K562 (cell line): ENCODE data around the gene IFT172. TPM values are rescaled to one million over a fixed set of nuclear protein-coding genes. Genes with fewer than 3 reads are reported as not detected.
A peak's percentile ranks its signal among the peaks of the same experiment; 100 is the strongest.

ENCODE experiments used
- ATAC-seq: fragments of 200-7000 bp; cut with Tn5 transposase; 3 replicates; pipeline ENCODE4 v1.9.1; 2020; ENCODE audit warnings: moderate library complexity
- BruUV-seq: library from RNA; stranded (reverse); fragments of 400-500 nt; replicated peaks from 2 replicates; lab custom pipeline; 2021; lab: Mats Ljungman, UMichigan
- CTCF ChIA-PET: fragments of 300-600 bp; formaldehyde crosslinking; extraction: SDS; loops from one replicate; lab custom pipeline; 2021; ENCODE audit warnings: low intra/inter-chr PET ratio; lab: Yijun Ruan, JAX
- POLR2A ChIA-PET: fragments of 300-600, 350-650 bp; sonication (Branson Sonifier 250); formaldehyde crosslinking; extraction: SDS; loops from one replicate; lab custom pipeline; 2021; ENCODE audit warnings: antibody characterized with exemption, inconsistent platforms; lab: Yijun Ruan, JAX
- DNase-seq, 4 experiments: peaks; one replicate each; pipeline versions ENCODE4 v3.0.0 to v3.0.0-alpha.2; 2011 to 2018; ENCODE audit warnings: low spot score in 3 of 4, mixed read lengths in 3 of 4; ENCODE audit errors: extremely low read depth in 1 of 4
- FAIRE-seq: peaks from 2 replicates; lab custom pipeline; 2011; peaks lifted over from hg19 to GRCh38; lab: Jason Lieb, UNC
- H2AFZ ChIP-seq: 2 replicates; pipeline ENCODE4 v1.6.0; 2011; ENCODE audit warnings: low read depth, low read length, control low read depth, inconsistent platforms
- H3K27ac ChIP-seq: fragments of 200-600 bp; 3 replicates; pipeline ENCODE4 v1.8.0; 2011; ENCODE audit warnings: low read depth, mild to moderate bottlenecking, control low read depth, inconsistent platforms, low read length, moderate library complexity, mixed read lengths; ENCODE audit errors: extremely low read depth
- H3K27me3 ChIP-seq, 2 experiments: fragments of 300-600 bp in 1 of 2; 2 replicates in 1 of 2; 3 replicates in 1 of 2; pipeline versions ENCODE4 v1.6.0 to v1.8.0; 2011; ENCODE audit warnings: inconsistent platforms in 2 of 2, low read length in 2 of 2, mild to moderate bottlenecking in 1 of 2, mixed read lengths in 1 of 2, moderate library complexity in 1 of 2; ENCODE audit not compliant: control insufficient read depth in 2 of 2, insufficient read depth in 2 of 2
- H3K36me3 ChIP-seq: fragments of 300-600 bp; 3 replicates; pipeline ENCODE4 v1.8.0; 2011; ENCODE audit warnings: mild to moderate bottlenecking, low read length, inconsistent platforms; ENCODE audit not compliant: control insufficient read depth, insufficient read depth
- H3K4me1 ChIP-seq, 2 experiments: fragments of 200-600 bp in 1 of 2; replicated peaks in 1 of 2; 2 replicates in 1 of 2; 3 replicates in 1 of 2; pipeline versions ENCODE4 v1.5.1 to v1.8.0; 2011; ENCODE audit warnings: inconsistent platforms in 2 of 2, low read length in 2 of 2, mild to moderate bottlenecking in 1 of 2, mixed read lengths in 1 of 2, moderate library complexity in 1 of 2; ENCODE audit not compliant: control insufficient read depth in 2 of 2, insufficient read depth in 2 of 2
- H3K4me2 ChIP-seq: 2 replicates; pipeline ENCODE4 v1.6.1; 2011; ENCODE audit warnings: low read length, control low read depth, inconsistent platforms, mixed read lengths; ENCODE audit not compliant: insufficient read depth
- H3K4me3 ChIP-seq: fragments of 200-600 bp; sonication (generic), shearing (Covaris generic); 2 replicates; pipeline ENCODE4 v1.5.1; 2016; ENCODE audit warnings: control low read depth, inconsistent platforms
- H3K79me2 ChIP-seq: fragments of 200-600 bp; 3 replicates; pipeline ENCODE4 v1.8.0; 2011; ENCODE audit warnings: low read length, inconsistent platforms; ENCODE audit not compliant: control insufficient read depth, insufficient read depth
- H3K9ac ChIP-seq, 2 experiments: 2 replicates each; pipeline versions ENCODE4 v1.6.0 to v1.6.1; 2011; ENCODE audit warnings: low read depth in 2 of 2, low read length in 2 of 2, control low read depth in 1 of 2, inconsistent platforms in 1 of 2, mild to moderate bottlenecking in 1 of 2, mixed read lengths in 1 of 2; ENCODE audit not compliant: insufficient read depth in 1 of 2
- H3K9me1 ChIP-seq: one replicate; pipeline ENCODE4 v1.6.0; 2011; ENCODE audit warnings: inconsistent platforms, mild to moderate bottlenecking, low read length, moderate library complexity; ENCODE audit not compliant: control insufficient read depth, insufficient read depth
- H3K9me3 ChIP-seq: replicated peaks from 2 replicates; pipeline ENCODE4 v1.5.1; 2011; ENCODE audit warnings: low read depth, low read length, inconsistent platforms; ENCODE audit not compliant: control insufficient read depth, insufficient read depth
- H4K20me1 ChIP-seq: replicated peaks from 2 replicates; pipeline ENCODE4 v1.6.1; 2011; ENCODE audit warnings: low read length, inconsistent platforms, mixed read lengths; ENCODE audit not compliant: control insufficient read depth, insufficient read depth
- CHAMP1 ChIP-seq: fragments of 450-650 bp; IDR thresholded peaks from 2 replicates; pipeline ENCODE4 v1.6.1; 2016; ENCODE audit warnings: mild to moderate bottlenecking
- EHMT2 ChIP-seq: fragments of 450-650 bp; IDR thresholded peaks from 2 replicates; pipeline ENCODE4 v1.6.1; 2018; ENCODE audit warnings: antibody characterized with exemption
- PBX2 ChIP-seq, 2 experiments: IDR thresholded peaks in 1 of 2; conservative IDR thresholded peaks in 1 of 2; 2 replicates each; pipeline ENCODE4 v1.6.1; 2016; ENCODE audit warnings: low read depth in 2 of 2, mild to moderate bottlenecking in 1 of 2, missing compliant biosample characterization in 1 of 2, missing genetic modification characterization in 1 of 2, moderate library complexity in 1 of 2
- PHB2 ChIP-seq: fragments of 450-650 bp; IDR thresholded peaks from 2 replicates; pipeline ENCODE4 v1.6.1; 2017; ENCODE audit warnings: low read depth
- PTRF ChIP-seq: fragments of 450-650 bp; IDR thresholded peaks from 2 replicates; pipeline ENCODE4 v1.6.1; 2016; ENCODE audit warnings: mild to moderate bottlenecking, missing genetic modification characterization, missing compliant biosample characterization
- TBP ChIP-seq: optimal IDR thresholded peaks from 2 replicates; pipeline ENCODE3; 2011; ENCODE audit warnings: low read depth, low read length, improper control_type of control experiment
- ZC3H11A ChIP-seq: IDR thresholded peaks from 2 replicates; pipeline ENCODE4 v1.6.1; 2012; ENCODE audit warnings: low read depth, low read length, improper control_type of control experiment
- ZFX ChIP-seq: sonication (generic); formaldehyde crosslinking; IDR thresholded peaks from 2 replicates; pipeline ENCODE4 v1.8.0; 2022; ENCODE audit warnings: mild to moderate bottlenecking, missing genetic modification reagents, moderate library complexity
- WGBS: fragments of 100-300 bp; shearing (Covaris generic); methylation state at CpG from one replicate; pipeline ENCODE4 v1.1.6; 2016; ENCODE audit warnings: low coverage, mixed read lengths; ENCODE audit not compliant: insufficient coverage; ENCODE audit errors: missing lambda C conversion rate; 5-methylcytosine and 5-hydroxymethylcytosine counted together
- in situ Hi-C: fragments of 300-500 bp; cut with MboI; formaldehyde crosslinking; loops from 4 replicates; pipeline ENCODE4 v1.15.0; 2018; ENCODE audit warnings: inconsistent platforms, mixed read lengths
- intact Hi-C: fragments of 100-400 bp; cut with micrococcal nuclease; formaldehyde crosslinking; loops from 2 replicates; pipeline ENCODE4 v1.14.2; 2022
- polyA plus RNA-seq, 8 experiments: library from polyadenylated mRNA; depleted of rRNA in 4 of 8; stranded (reverse) in 5 of 8; unstranded in 3 of 8; fragments of >200 nt; fragmentation: Nextera tagmentation in 2 of 8; fragmentation: Illumina TruSeq in 1 of 8; extraction: Ambion mirVana in 2 of 8; extraction: Trizol in 1 of 8; gene quantifications; 2 replicates each; pipeline versions ENCODE4 v1.2.1 to v1.2.3, GENCODE V29; 2011 to 2014; ENCODE audit warnings: inconsistent platforms in 1 of 8, missing spikeins in 1 of 8
- total RNA-seq, 7 experiments: library from RNA; depleted of rRNA in 6 of 7; stranded (reverse); fragments of >200 nt in 6 of 7; fragmentation: Illumina TruSeq in 2 of 7; extraction: Trizol in 2 of 7; gene quantifications; 2 replicates each; pipeline versions ENCODE4 v1.2.1 to v1.2.3, GENCODE V29; 2011 to 2021; ENCODE audit warnings: low replicate concordance in 1 of 7

Gene IFT172
- total and polyA plus RNA-seq, 9 of the 15 experiments (the other 6 are each of a cell fraction or from before 2014, with no cell fraction given): 5.6 to 19.1 (median 13.5) TPM

GRCh38 chr2:27442920-27443282, 46.6 kb downstream of the IFT172 start:
- no TSS peak for BruUV-seq
- H3K4me2 ChIP-seq: no peak overlapping the region
- DNase-seq (no peak), ATAC-seq (no peak), FAIRE-seq (no peak)
- peaks cover 63% of the 10 kb centered on the region for H3K36me3 ChIP-seq
- H2AFZ ChIP-seq: no peak overlapping the region
- in situ Hi-C loops: no loop called here
- H3K4me3 ChIP-seq: no peak overlapping the region
- H3K9me1 ChIP-seq: peaks cover 4% of the 10 kb centered on the region
- no peak overlapping the region for H3K9ac ChIP-seq
- H3K27me3 ChIP-seq: no peaks in the 10 kb centered on the region
- WGBS: 85% methylated on average over 6 of the region's 6 CpGs
- H3K4me1 ChIP-seq: peaks cover 12 to 24% of the 10 kb centered on the region in 2 experiments; a peak in 4 of 5 replicates
- peak overlapping the region; percentile 11; the same call in 1 of the 3 replicates for H3K27ac ChIP-seq
- no peaks in the 10 kb centered on the region for H3K9me3 ChIP-seq
- intact Hi-C loops: no loop called here
- no peaks in the 10 kb centered on the region for H3K79me2 ChIP-seq
- no peak for TF ChIP-seq EHMT2
- no peak for TF ChIP-seq ZC3H11A
- no peak for TF ChIP-seq ZFX (CRISPR knock-in tag)
- TF ChIP-seq TBP: no peak
- no peak for TF ChIP-seq CHAMP1
- TF ChIP-seq PBX2 (CRISPR knock-in tag; IDR thresholded peaks at IDR 0.05; ENCODE audit: low read depth): no peak
- TF ChIP-seq PBX2 (tag; conservative IDR thresholded peaks at IDR 0.05; ENCODE audit: low read depth): no peak
- no peak for TF ChIP-seq PHB2
- TF ChIP-seq PTRF: no peak
- H4K20me1 ChIP-seq: no peaks in the 10 kb centered on the region
- ChIA-PET CTCF (no interaction called here), POLR2A (interaction anchor here (0.9 to 1.4 kb wide), 2 partner anchors 9 to 11 kb away, joined by 4 to 5 read pairs; no protein-coding TSS in a partner anchor)
